GM12864 (cell line): ENCODE results near the gene PANK4.

Experiments
- DNase-seq: peaks from one replicate; pipeline ENCODE4 v3.0.0-alpha.2; 2011; ENCODE audit warnings: low read depth
- H3K4me3 ChIP-seq: 2 replicates; pipeline ENCODE4 v1.5.1; 2011; ENCODE audit warnings: mild to moderate bottlenecking, low read depth, low read length, control low read depth
- TF ChIP-seq, protein P1 (sequence below): IDR thresholded peaks from 2 replicates; pipeline ENCODE4 v1.5.1; 2011; ENCODE audit warnings: low read depth, mild to moderate bottlenecking, moderate library complexity, low read length, control low read depth, inconsistent platforms; ENCODE audit errors: missing control alignments

PANK4 gene

DNA sequence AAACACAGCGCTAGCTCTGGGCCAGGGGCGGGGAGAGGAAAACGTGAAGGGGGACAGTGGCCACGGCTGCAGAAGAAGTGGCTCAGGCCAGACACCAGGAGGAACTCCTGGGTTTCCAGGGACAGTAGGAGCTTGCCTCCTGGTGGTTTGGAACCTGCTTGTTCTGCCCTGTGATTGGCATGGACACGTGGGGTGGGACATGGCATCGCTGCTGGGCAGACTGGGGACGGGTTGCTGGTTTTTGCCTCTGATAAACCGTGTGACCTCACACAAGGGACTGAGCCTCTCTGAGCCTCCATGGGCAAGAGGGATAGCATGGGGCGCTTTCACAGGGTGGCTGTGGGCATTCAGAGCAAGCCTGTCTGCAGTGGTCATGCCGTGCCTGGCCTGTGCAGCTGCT is 57.9 kb downstream of the PANK4 start:
- no peak overlapping the region for H3K4me3 ChIP-seq
- no peak for DNase-seq
- TF ChIP-seq, protein P1, sequence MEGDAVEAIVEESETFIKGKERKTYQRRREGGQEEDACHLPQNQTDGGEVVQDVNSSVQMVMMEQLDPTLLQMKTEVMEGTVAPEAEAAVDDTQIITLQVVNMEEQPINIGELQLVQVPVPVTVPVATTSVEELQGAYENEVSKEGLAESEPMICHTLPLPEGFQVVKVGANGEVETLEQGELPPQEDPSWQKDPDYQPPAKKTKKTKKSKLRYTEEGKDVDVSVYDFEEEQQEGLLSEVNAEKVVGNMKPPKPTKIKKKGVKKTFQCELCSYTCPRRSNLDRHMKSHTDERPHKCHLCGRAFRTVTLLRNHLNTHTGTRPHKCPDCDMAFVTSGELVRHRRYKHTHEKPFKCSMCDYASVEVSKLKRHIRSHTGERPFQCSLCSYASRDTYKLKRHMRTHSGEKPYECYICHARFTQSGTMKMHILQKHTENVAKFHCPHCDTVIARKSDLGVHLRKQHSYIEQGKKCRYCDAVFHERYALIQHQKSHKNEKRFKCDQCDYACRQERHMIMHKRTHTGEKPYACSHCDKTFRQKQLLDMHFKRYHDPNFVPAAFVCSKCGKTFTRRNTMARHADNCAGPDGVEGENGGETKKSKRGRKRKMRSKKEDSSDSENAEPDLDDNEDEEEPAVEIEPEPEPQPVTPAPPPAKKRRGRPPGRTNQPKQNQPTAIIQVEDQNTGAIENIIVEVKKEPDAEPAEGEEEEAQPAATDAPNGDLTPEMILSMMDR, result no peak

DNA sequence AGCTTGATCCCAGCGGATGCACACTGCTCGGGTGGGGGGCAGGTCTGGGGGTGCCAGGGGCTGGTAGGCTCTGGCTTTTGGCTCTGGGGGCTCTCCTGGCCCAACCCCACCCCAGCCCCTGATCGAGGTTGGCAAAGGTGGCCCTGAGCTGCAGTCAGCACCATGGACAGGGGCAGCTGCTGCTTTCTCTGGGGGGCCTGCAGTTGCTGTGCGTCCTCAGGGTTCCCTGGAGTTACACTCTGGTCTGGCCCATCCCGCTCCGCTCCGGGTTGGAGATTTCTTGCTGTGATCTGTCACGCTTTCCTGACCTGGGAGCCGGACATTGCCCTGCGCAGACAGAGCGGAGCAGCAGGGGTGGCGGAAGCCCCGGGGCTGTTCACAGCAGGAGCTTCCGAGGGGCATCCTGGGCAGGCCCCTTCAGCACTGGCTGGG is 58.3 kb downstream of the PANK4 start:
- TF ChIP-seq, protein P1, result no peak
- H3K4me3 ChIP-seq, result no peak overlapping the region
- DNase-seq, result no peak

DNA sequence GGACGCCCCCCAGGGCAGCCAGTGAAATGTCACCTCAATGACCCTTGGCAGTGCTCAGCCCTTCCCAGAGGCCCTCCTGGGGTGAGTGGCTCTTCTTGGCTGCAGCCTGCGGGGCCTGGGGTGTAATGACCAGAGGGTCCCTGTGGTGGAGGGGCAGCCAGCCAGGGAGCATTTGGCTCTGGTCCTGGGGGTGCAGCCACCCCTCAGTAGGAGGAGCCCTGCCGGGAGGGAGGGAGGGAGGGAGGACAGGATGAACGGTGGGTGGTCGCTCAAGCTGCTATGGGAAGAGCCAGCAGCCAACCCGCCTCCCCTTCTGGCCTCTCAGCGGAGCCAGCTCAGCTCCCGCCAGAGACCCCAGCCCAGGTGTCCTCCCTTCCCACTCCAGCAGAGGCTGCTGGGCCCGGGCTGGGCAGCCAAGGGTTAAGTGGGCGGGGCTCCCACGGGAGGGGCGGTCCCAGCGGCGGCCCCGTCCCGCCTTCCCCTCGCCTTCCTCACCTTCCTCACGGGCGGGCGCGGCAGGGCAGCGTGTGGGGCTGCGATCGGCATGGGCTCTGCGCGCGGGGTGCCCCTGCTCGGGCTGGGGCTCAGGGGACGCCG is 59.3 kb downstream of the PANK4 start:
- TF ChIP-seq, protein P1, result no peak
- no peak for DNase-seq
- no peak overlapping the region for H3K4me3 ChIP-seq

DNA sequence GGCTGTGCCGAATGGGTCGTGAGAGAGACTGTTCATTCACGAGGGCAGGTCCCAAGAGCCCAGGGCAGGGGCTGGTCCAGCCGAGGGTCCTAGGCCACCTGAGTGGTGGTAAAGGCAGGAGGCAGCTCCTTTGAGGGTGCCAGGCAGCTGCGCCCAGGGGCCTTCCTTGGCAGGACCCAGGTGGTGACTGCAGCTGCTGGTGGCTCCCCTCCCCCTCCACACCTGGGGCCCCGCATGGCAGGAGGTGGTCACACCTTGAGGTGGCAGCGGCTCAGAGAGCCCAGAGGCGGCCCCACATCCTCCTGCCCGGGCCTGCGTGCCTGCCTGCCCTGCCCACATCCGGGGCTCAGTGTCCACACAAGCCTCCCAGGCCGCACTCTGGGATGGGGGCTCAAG is 60.1 kb downstream of the PANK4 start:
- no peak overlapping the region for H3K4me3 ChIP-seq
- DNase-seq, result no peak
- TF ChIP-seq, protein P1, result no peak

DNA sequence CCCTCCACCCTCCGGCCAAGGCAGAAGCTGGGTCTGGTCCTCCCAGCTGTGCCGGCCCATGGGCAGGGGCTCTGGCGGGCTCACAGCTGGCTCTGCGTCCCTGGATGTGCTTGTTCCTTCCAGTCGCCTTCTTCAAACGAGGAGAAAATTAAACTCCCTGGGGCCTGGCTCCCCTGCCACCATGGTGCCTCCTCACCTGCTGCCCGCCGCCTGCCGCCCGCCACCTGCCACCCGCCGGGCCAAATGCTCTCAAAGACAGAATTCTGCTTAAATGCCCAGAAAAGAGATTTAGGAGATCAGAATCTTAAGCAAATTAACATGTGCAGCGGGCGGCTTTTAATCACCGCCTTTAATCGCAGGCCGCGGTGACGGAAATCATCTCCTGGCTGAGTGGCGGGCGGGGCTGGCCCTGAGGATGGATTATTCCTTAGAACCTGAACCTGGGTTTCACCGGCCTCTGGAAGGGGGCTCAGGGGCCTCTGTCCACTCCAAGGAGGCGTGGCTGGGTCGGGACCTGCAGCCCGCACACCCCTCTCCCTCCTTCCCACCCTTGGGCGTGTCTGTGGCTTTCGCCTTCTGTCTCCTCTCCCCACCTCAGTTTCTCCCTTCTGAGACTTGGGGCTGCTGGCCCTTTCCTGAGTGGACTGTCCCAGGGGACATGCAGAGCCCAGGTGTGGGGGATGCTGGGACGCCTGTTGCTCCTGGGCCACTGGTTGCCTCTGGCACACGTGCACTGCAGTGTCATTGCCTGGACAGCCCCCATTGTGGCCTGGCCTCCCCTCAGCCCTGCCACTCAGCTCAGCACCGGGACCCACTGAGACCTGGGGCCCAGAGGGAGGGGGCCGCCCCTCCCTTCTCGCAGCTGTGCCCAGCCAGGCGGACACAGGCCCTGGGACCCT is 60.8 kb downstream of the PANK4 start:
- no peak overlapping the region for H3K4me3 ChIP-seq
- TF ChIP-seq, protein P1, result no peak
- no peak for DNase-seq

DNA sequence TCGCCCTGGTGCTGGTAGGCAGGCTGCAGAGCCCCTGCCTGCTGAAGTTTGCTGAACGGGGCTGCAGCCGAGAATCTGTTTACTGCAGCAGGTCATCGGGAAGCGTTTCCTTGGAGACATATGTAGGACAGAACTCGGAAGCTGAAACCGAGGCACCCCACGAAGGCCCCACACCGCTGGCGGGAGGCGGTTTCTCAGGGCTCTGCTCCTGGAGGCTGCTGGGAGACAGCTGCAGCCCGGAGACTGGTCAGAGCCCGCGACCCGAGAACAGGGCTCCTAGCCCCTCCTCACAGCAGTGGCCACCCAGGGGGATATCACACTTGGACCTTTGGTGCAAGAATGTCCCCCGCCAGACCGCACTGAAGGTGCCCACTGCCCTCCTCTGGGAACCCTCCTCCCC is 63.0 kb downstream of the PANK4 start:
- no peak overlapping the region for H3K4me3 ChIP-seq
- TF ChIP-seq, protein P1, result no peak
- no peak for DNase-seq

DNA sequence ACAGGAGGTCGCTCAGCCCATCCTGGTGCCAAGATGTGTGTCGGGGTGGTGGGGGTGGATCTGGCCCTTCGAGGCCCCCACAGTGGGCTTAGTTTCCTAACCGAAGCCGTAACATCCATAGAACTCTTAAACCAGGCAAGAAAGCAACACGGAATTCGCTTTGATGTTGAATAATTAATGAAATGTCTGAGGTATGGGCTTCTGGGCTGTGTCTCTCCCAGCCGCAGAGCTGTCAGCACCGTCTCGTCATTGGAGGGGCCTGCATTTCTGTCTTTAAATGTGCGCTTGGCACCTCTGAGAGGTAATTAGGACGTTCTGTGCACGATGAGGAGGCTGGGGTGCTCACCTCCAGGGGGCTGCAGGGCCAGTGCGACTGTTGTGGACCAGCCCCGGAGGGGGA is 63.6 kb downstream of the PANK4 start:
- DNase-seq, result no peak
- no peak overlapping the region for H3K4me3 ChIP-seq
- TF ChIP-seq, protein P1, result no peak
